ENCODE data around the gene SLC35B2.
A peak's percentile ranks its signal among the peaks of the same experiment; 100 is the strongest.

Gene SLC35B2

DNA sequence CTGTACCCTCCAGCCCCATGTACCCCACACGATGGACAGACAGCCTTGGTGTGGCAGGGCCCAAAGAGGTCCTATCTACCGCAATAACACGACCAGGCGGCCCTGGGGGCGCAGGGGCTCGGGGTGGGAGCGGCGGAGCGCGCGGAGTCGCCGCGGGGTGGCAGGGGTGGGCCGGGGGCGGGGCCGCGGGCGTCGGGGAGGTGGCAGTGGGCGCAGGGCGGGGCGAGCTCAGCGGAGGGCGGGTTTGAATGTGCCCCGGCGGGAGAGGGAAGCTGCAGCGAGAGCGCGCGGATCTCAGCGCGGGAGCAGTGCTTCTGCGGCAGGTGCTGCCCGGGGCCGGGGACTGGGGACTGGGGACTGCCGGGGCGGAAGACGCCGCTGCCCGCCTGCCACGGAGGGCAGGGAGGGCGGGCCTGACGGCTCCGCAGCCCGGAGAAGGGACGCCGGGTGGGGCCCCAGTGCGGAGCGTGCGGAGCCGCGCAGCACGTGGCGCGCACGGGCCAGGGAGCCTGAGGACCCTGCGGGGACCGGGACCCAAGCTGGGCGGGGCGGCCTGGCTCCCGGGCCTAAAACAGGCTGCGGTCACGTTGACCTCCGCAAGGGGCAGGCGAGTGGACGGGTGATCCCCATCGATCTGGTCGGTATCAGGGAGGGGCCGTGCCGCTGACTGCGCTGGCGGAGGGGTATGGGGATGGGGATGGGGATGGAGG lies 33.9 kb downstream of the SLC35B2 start, which contains the start of gene SLC29A1:
Gene SLC29A1, plus strand, starts transcription at position 277 of the 710 bp plus-strand sequence. CDS start 3,719 bp downstream, outside the sequence.
- H3K9me3 Mint-ChIP-seq: no peaks in the 10 kb centered on the region
- H3K4me1 Mint-ChIP-seq: peaks cover 63% of the 10 kb centered on the region
- peaks cover 5% of the 10 kb centered on the region for H3K27me3 Mint-ChIP-seq (ENCODE audit: low read depth)
- peak; percentile 16 to 29 (median 25) for TF ChIP-seq CTCF (IDR thresholded peaks at IDR 0.05; ENCODE audit: unreplicated experiment in 3 of 3)
- no peaks in the 10 kb centered on the region for H3K36me3 Mint-ChIP-seq (ENCODE audit: low read depth)
- H3K27ac Mint-ChIP-seq: peak within 1 kb of the TSS; percentile 54 to 74 (median 63)
- peak within 1 kb of the TSS; percentile 83 to 88 (median 83) for H3K4me3 Mint-ChIP-seq

DNA sequence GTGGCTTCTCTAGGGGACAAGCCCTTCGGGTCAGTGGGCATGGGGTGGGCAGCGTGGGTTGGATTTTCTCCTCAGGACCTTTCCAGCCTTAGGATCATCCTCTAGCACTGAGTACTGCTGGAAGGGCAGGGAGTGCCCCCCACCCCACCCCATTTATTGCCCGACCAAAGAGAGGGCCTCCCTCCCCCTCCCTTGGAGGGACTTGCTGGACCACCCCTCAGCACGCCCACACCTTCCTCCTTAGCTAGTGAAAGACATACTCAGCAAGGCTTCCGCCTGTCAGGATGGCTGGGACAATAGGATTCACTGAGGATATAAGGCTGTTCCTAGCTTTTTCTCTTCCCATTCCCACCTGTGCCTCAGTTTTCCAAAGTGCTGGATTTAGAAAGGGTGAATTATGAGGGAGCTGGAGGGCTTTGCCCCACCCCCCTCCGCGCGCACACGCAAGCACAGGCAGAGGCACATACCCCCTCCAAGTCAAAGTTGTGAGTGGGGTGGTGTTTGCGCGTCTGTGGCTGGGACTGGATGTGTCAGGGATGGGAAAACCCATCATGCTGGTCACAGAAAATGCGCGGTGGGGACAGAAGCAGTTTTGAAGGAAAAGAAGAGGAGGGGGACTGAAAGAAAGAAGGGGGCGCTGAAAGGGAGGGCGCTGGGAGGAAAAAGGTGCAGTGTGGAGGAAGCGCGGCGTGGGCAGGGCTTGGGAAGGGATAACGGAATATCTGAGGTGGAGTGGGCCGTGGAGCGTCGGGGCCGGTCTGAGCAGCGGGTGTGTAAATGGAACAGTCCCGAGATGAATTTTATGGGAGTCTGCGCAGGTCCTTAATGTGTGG lies 34.6 kb downstream of the SLC35B2 start:
- Mint-ChIP-seq H3K4me1 (peaks cover 63% of the 10 kb centered on the region), H3K4me3 (peak overlapping the region; percentile 80 to 83 (median 83)), H3K27me3 (ENCODE audit: low read depth) (peaks cover 9% of the 10 kb centered on the region), H3K27ac (peak overlapping the region in 2 of 3 experiments; percentile 11 to 58), H3K9me3 (no peaks in the 10 kb centered on the region), H3K36me3 (ENCODE audit: low read depth) (no peaks in the 10 kb centered on the region)
- TF ChIP-seq CTCF (IDR thresholded peaks at IDR 0.05; ENCODE audit: unreplicated experiment in 3 of 3): no peak

GRCh38 chr6:44221961-44222335 lies 35.4 kb downstream of the SLC35B2 start:
- Mint-ChIP-seq H3K4me3 (peak overlapping the region; percentile 31 to 83 (median 80)), H3K27ac (peak overlapping the region; percentile 76 to 86 (median 83)), H3K36me3 (ENCODE audit: low read depth) (no peaks in the 10 kb centered on the region), H3K4me1 (peaks cover 64% of the 10 kb centered on the region), H3K27me3 (ENCODE audit: low read depth) (peaks cover 9% of the 10 kb centered on the region), H3K9me3 (no peaks in the 10 kb centered on the region)
- no peak for TF ChIP-seq CTCF (IDR thresholded peaks at IDR 0.05; ENCODE audit: unreplicated experiment in 3 of 3)

DNA sequence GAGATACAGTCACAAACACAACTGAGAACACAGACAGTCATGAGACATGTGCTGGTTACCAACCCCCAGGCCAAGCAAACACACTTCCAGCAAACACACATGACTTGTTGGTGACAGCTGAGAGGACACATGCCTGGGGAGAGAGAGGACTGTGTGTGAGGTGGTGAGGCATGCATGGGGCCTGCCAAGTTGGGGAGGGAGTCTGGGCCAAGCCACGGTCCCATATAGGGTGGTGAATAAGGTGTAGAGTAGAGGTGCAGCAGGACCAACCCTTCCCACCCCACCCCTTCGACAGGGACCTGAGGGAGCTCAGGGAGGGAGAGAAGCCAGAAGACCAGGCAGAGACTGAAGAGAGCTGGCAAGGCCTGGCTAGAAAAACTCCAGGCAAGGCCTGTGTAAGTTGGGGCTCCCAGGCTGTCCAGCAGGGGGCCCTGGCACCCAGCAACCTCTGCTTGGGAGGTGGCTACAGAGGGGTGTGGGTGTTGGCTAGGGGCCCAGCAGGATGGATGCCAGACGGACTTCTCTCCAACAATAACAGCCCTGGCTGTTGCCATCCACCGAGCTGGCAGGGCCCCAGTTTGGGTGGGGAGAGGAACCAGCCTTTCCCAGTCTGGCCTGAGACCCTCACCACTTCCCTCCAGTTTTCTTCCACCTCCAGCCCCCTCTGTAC lies 35.9 kb downstream of the SLC35B2 start:
- Mint-ChIP-seq H3K27ac (peak overlapping the region; percentile 76 to 86 (median 83)), H3K36me3 (ENCODE audit: low read depth) (no peaks in the 10 kb centered on the region), H3K9me3 (no peaks in the 10 kb centered on the region), H3K4me1 (peaks cover 64% of the 10 kb centered on the region), H3K4me3 (peak overlapping the region; percentile 74 to 82 (median 75)), H3K27me3 (ENCODE audit: low read depth) (peaks cover 12% of the 10 kb centered on the region)
- TF ChIP-seq CTCF (IDR thresholded peaks at IDR 0.05; ENCODE audit: unreplicated experiment in 3 of 3): peak; percentile 55 to 68 (median 66)

GRCh38 chr6:44220913-44221290 lies 36.4 kb downstream of the SLC35B2 start:
- peaks cover 12% of the 10 kb centered on the region for H3K27me3 Mint-ChIP-seq (ENCODE audit: low read depth)
- H3K27ac Mint-ChIP-seq: peak overlapping the region; percentile 76 to 86 (median 83)
- no peaks in the 10 kb centered on the region for H3K36me3 Mint-ChIP-seq (ENCODE audit: low read depth)
- H3K9me3 Mint-ChIP-seq: no peaks in the 10 kb centered on the region
- H3K4me3 Mint-ChIP-seq: peak overlapping the region; percentile 74 to 82 (median 75)
- TF ChIP-seq CTCF (IDR thresholded peaks at IDR 0.05; ENCODE audit: unreplicated experiment in 3 of 3): no peak
- peaks cover 64% of the 10 kb centered on the region for H3K4me1 Mint-ChIP-seq

Data from nephron (organoid).